SU-DHL-6 (cell line): ENCODE results near the gene MAP4K5.

ENCODE experiments used
- H2AFZ ChIP-seq: fragments of 200-600 bp; sonication (generic); 2 replicates; pipeline ENCODE4 v1.6.1; 2014; ENCODE audit warnings: low read depth, mild to moderate bottlenecking, moderate library complexity, mixed read lengths, antibody characterized with exemption, low read length; ENCODE audit not compliant: severe bottlenecking
- H3F3A ChIP-seq: fragments of 200-600 bp; shearing (Covaris generic); 2 replicates; pipeline ENCODE4 v1.6.0; 2016; ENCODE audit warnings: antibody characterized with exemption, mild to moderate bottlenecking; ENCODE audit not compliant: insufficient read depth
- H3K27ac ChIP-seq: fragments of 200-600 bp; sonication (generic); 2 replicates; pipeline ENCODE4 v1.5.1; 2016; ENCODE audit warnings: low read depth, mild to moderate bottlenecking, low read length, moderate library complexity, mixed read lengths
- H3K27me3 ChIP-seq: fragments of 200-600 bp; sonication (generic), shearing (Covaris generic); 2 replicates; pipeline ENCODE4 v1.6.0; 2014; ENCODE audit warnings: mild to moderate bottlenecking, low read length
- H3K36me3 ChIP-seq: fragments of 200-600 bp; sonication (generic); 2 replicates; pipeline ENCODE4 v1.6.1; 2014; ENCODE audit warnings: mild to moderate bottlenecking, low read length, mixed read lengths
- H3K4me2 ChIP-seq: fragments of 300-600, 200-600 bp; shearing (Covaris generic), sonication (generic); 2 replicates; pipeline ENCODE4 v1.6.0; 2014; ENCODE audit warnings: low read length, low read depth, mild to moderate bottlenecking; ENCODE audit not compliant: poor library complexity, severe bottlenecking
- H3K4me3 ChIP-seq: fragments of 200-600 bp; sonication (generic); 2 replicates; pipeline ENCODE4 v1.5.1; 2014; ENCODE audit warnings: antibody characterized with exemption, low read length, mild to moderate bottlenecking, mixed read lengths; ENCODE audit not compliant: insufficient read depth, poor library complexity, severe bottlenecking
- H3K79me2 ChIP-seq: fragments of 200-600 bp; sonication (generic); 2 replicates; pipeline ENCODE4 v1.6.1; 2014; ENCODE audit warnings: mild to moderate bottlenecking, low read length, moderate library complexity; ENCODE audit not compliant: insufficient read depth
- H3K9ac ChIP-seq: fragments of 200-600 bp; sonication (generic); 2 replicates; pipeline ENCODE4 v1.7.0; 2014; ENCODE audit warnings: mild to moderate bottlenecking, low read length
- H3K9me2 ChIP-seq: fragments of 200-600 bp; sonication (generic); replicated peaks from 2 replicates; pipeline ENCODE4 v1.6.1; 2014; ENCODE audit warnings: low read length; ENCODE audit not compliant: insufficient read depth
- H3K9me3 ChIP-seq: fragments of 200-600 bp; sonication (generic); 2 replicates; pipeline ENCODE4 v1.6.1; 2014; ENCODE audit warnings: low read length, mixed read lengths; ENCODE audit not compliant: insufficient read depth
- H4K20me1 ChIP-seq: fragments of 200-600 bp; sonication (generic); 2 replicates; pipeline ENCODE4 v1.6.1; 2014; ENCODE audit warnings: low read depth, mild to moderate bottlenecking, antibody characterized with exemption, low read length, moderate library complexity, mixed read lengths
- CTCF ChIP-seq: fragments of 200-600 bp; sonication (generic); IDR thresholded peaks from one replicate; pipeline ENCODE4 v1.5.1; 2017; ENCODE audit warnings: antibody characterized with exemption, mild to moderate bottlenecking, low read length, moderate library complexity; ENCODE audit not compliant: insufficient read depth, poor library complexity, severe bottlenecking
- EZH2phosphoT487 ChIP-seq: fragments of 200-600 bp; sonication (generic), shearing (Covaris generic); conservative IDR thresholded peaks from 2 replicates; pipeline ENCODE4 v1.6.1; 2018; ENCODE audit warnings: mild to moderate bottlenecking, antibody characterized with exemption, low read length, moderate library complexity, mixed read lengths

MAP4K5 gene

GRCh38 chr14:50521912-50522341 lies 10.4 kb downstream of the MAP4K5 start:
- Histone ChIP-seq H3F3A (no peaks in the 10 kb centered on the region; the same call in 1 of the 2 replicates), H3K9me3 (no peaks in the 10 kb centered on the region), H3K4me2 (no peak overlapping the region), H3K36me3 (no peaks in the 10 kb centered on the region), H3K9ac (no peak overlapping the region), H3K27ac (no peak overlapping the region), H3K79me2 (peaks cover 78% of the 10 kb centered on the region), H3K27me3 (no peaks in the 10 kb centered on the region), H3K9me2 (no peaks in the 10 kb centered on the region), H4K20me1 (no peaks in the 10 kb centered on the region), H2AFZ (no peak overlapping the region), H3K4me3 (no peak overlapping the region)
- TF ChIP-seq EZH2phosphoT487 (no peak), CTCF (no peak)

GRCh38 chr14:50520947-50521815 lies 11.2 kb downstream of the MAP4K5 start:
- no peak overlapping the region for H3K4me2 ChIP-seq
- TF ChIP-seq EZH2phosphoT487 (no peak), CTCF (no peak)

GRCh38 chr14:50516091-50516490 lies 16.3 kb downstream of the MAP4K5 start:
- no peak overlapping the region for H3K9ac ChIP-seq
- H3K4me2 ChIP-seq, result no peak overlapping the region
- no peaks in the 10 kb centered on the region; the same call in 1 of the 2 replicates for H4K20me1 ChIP-seq
- no peak overlapping the region for H2AFZ ChIP-seq
- H3K36me3 ChIP-seq, result no peaks in the 10 kb centered on the region
- H3K79me2 ChIP-seq, result peaks cover 61% of the 10 kb centered on the region
- H3K27me3 ChIP-seq, result no peaks in the 10 kb centered on the region
- TF ChIP-seq EZH2phosphoT487 (no peak), CTCF (no peak)
- no peaks in the 10 kb centered on the region for H3K9me2 ChIP-seq
- H3K27ac ChIP-seq, result no peak overlapping the region
- no peak overlapping the region for H3K4me3 ChIP-seq
- H3F3A ChIP-seq, result no peaks in the 10 kb centered on the region; the same call in none of the 2 replicates
- no peaks in the 10 kb centered on the region for H3K9me3 ChIP-seq

More at GRCh38 chr14:50520947-50521815, 11.2 kb downstream of the MAP4K5 start:
- no peak overlapping the region for H2AFZ ChIP-seq
- no peak overlapping the region for H3K4me3 ChIP-seq
- no peaks in the 10 kb centered on the region for H3K9me2 ChIP-seq
- no peaks in the 10 kb centered on the region; the same call in 1 of the 2 replicates for H3F3A ChIP-seq
- H3K79me2 ChIP-seq, result peaks cover 74% of the 10 kb centered on the region
- H4K20me1 ChIP-seq, result no peaks in the 10 kb centered on the region
- H3K27me3 ChIP-seq, result no peaks in the 10 kb centered on the region
- H3K27ac ChIP-seq, result no peak overlapping the region
- no peaks in the 10 kb centered on the region for H3K36me3 ChIP-seq
- no peaks in the 10 kb centered on the region for H3K9me3 ChIP-seq
- H3K9ac ChIP-seq, result no peak overlapping the region
